GM03348 (cell line): Measurements from ENCODE around the gene LRR1.
"Not testable (repeated sequence)": the region's sequence is repeated elsewhere in the genome, so short reads cannot be mapped to it uniquely, and the experiment has no call there.

Experiments
- DNase-seq: peaks from one replicate; pipeline ENCODE4 v3.0.0; 2012; ENCODE audit warnings: low spot score

The LRR1 gene

GRCh38 chr14:49634547-49635334 lies 36.0 kb downstream of the LRR1 start, which contains the start of gene DNAAF2:
DNAAF2 (minus strand) TSS chr14:49635244; CDS start chr14:49635149, 95 bp downstream.
- peak; percentile 75 for DNase-seq

GRCh38 chr14:49636866-49637265 lies 38.1 kb downstream of the LRR1 start:
- no peak for DNase-seq

GRCh38 chr14:49637534-49638078 lies 38.9 kb downstream of the LRR1 start:
- DNase-seq, result no peak

GRCh38 chr14:49640540-49641417 lies 42.0 kb downstream of the LRR1 start:
- no peak for DNase-seq

GRCh38 chr14:49641697-49642129 lies 43.0 kb downstream of the LRR1 start:
- DNase-seq, result no peak

GRCh38 chr14:49642163-49642562 lies 43.4 kb downstream of the LRR1 start:
- DNase-seq, result no peak

- no peak for DNase-seq
These were observed 54.8 kb downstream of the LRR1 start for GRCh38 chr14:49653508-49653907.

- DNase-seq, result no peak
These were observed 55.8 kb downstream of the LRR1 start for GRCh38 chr14:49654511-49654910.

GRCh38 chr14:49657500-49657899 lies 58.8 kb downstream of the LRR1 start:
- DNase-seq, result not testable (repeated sequence)

GRCh38 chr14:49659526-49660455 lies 61.1 kb downstream of the LRR1 start:
- DNase-seq, result no peak
